Neural progenitor cell (in vitro differentiated cells): ENCODE measurements around the gene FARS2. TPM values are rescaled to one million over a fixed set of nuclear protein-coding genes. Genes with fewer than 3 reads are reported as not detected.

Experiments used
- DNase-seq: peaks from one replicate; pipeline ENCODE4 v3.0.0-alpha.2; 2016; ENCODE audit warnings: low spot score
- H2AFZ ChIP-seq: fragments of 200-600 bp; sonication (generic); replicated peaks from 2 replicates; pipeline ENCODE4 v1.6.1; 2016; ENCODE audit warnings: antibody characterized with exemption
- H3F3A ChIP-seq: fragments of 200-600 bp; sonication (generic); 2 replicates; pipeline ENCODE4 v1.6.1; 2016; ENCODE audit warnings: antibody characterized with exemption, low read depth
- H3K27ac ChIP-seq: fragments of 200-600 bp; sonication (generic); 2 replicates; pipeline ENCODE4 v1.5.1; 2016; ENCODE audit warnings: mild to moderate bottlenecking
- H3K27me3 ChIP-seq: fragments of 200-600 bp; sonication (generic); 2 replicates; pipeline ENCODE4 v1.6.1; 2016; ENCODE audit warnings: mild to moderate bottlenecking, moderate library complexity
- H3K36me3 ChIP-seq: fragments of 200-600 bp; sonication (generic); 2 replicates; pipeline ENCODE4 v1.5.1; 2016
- H3K4me1 ChIP-seq: fragments of 200-600 bp; sonication (generic); 2 replicates; pipeline ENCODE4 v1.6.1; 2016; ENCODE audit warnings: mixed run types
- H3K4me2 ChIP-seq: fragments of 200-600 bp; sonication (generic); 2 replicates; pipeline ENCODE4 v1.6.1; 2016
- H3K4me3 ChIP-seq: fragments of 200-600 bp; sonication (generic); 2 replicates; pipeline ENCODE4 v1.5.1; 2016
- H3K79me2 ChIP-seq: fragments of 200-600 bp; sonication (generic); 2 replicates; pipeline ENCODE4 v1.6.1; 2016; ENCODE audit warnings: low read depth
- H3K9ac ChIP-seq: fragments of 200-600 bp; sonication (generic); 2 replicates; pipeline ENCODE4 v1.6.1; 2016
- H3K9me3 ChIP-seq: fragments of 200-600 bp; sonication (generic); 2 replicates; pipeline ENCODE4 v1.5.1; 2016; ENCODE audit warnings: low read depth
- H4K20me1 ChIP-seq: fragments of 200-600 bp; sonication (generic); 2 replicates; pipeline ENCODE4 v1.6.1; 2016; ENCODE audit warnings: low read depth
- H3K27ac Mint-ChIP-seq: 3 replicates; pipeline ENCODE4 v1.8.0; 2021; ENCODE audit warnings: mixed read lengths
- H3K27me3 Mint-ChIP-seq: 2 replicates; pipeline ENCODE4 v1.8.0; 2022; ENCODE audit warnings: low read depth, mild to moderate bottlenecking, inconsistent platforms, moderate library complexity, mixed read lengths; ENCODE audit not compliant: insufficient read depth
- H3K36me3 Mint-ChIP-seq: 3 replicates; pipeline ENCODE4 v1.8.0; 2021; ENCODE audit warnings: mixed read lengths
- H3K4me1 Mint-ChIP-seq: 3 replicates; pipeline ENCODE4 v1.8.0; 2021; ENCODE audit warnings: mixed read lengths
- H3K4me3 Mint-ChIP-seq: 3 replicates; pipeline ENCODE4 v1.8.0; 2021; ENCODE audit warnings: mild to moderate bottlenecking, moderate library complexity, mixed read lengths
- H3K9me3 Mint-ChIP-seq: 3 replicates; pipeline ENCODE4 v1.8.0; 2020; ENCODE audit warnings: mixed read lengths
- CTCF ChIP-seq: fragments of 200-600 bp; sonication (generic); IDR thresholded peaks from 2 replicates; pipeline ENCODE4 v1.5.1; 2017; ENCODE audit warnings: antibody characterized with exemption, mild to moderate bottlenecking
- EZH2 ChIP-seq: fragments of 200-600 bp; sonication (generic); IDR thresholded peaks from 2 replicates; pipeline ENCODE4 v1.6.1; 2017; ENCODE audit warnings: antibody characterized with exemption, mild to moderate bottlenecking, moderate library complexity
- EZH2phosphoT487 ChIP-seq: fragments of 200-600 bp; sonication (generic); IDR thresholded peaks from 2 replicates; pipeline ENCODE4 v1.6.1; 2017; ENCODE audit warnings: antibody characterized with exemption
- total RNA-seq: library from RNA; depleted of rRNA; stranded (reverse); fragments of >200 nt; gene quantifications from 2 replicates; pipeline ENCODE4 v1.2.3, GENCODE V29; 2015; ENCODE audit warnings: low replicate concordance

FARS2 gene
- total RNA-seq, 1 donor from 2014 or later: 10.8 TPM

- H3K27me3 ChIP-seq: no peaks in the 10 kb centered on the region
- no peaks in the 10 kb centered on the region for H3K36me3 ChIP-seq
- Mint-ChIP-seq H3K4me3 (no peak overlapping the region), H3K4me1 (peaks cover 5% of the 10 kb centered on the region), H3K9me3 (no peaks in the 10 kb centered on the region), H3K27me3 (no peaks in the 10 kb centered on the region), H3K27ac (no peak overlapping the region), H3K36me3 (peaks cover 5% of the 10 kb centered on the region)
- H3K9ac ChIP-seq: no peak overlapping the region
- no peak overlapping the region for H2AFZ ChIP-seq
- no peaks in the 10 kb centered on the region for H3F3A ChIP-seq
- no peaks in the 10 kb centered on the region for H3K4me1 ChIP-seq
- no peaks in the 10 kb centered on the region for H3K79me2 ChIP-seq
- peaks cover 6% of the 10 kb centered on the region for H4K20me1 ChIP-seq
- no peaks in the 10 kb centered on the region for H3K9me3 ChIP-seq
- TF ChIP-seq CTCF (no peak), EZH2 (no peak), EZH2phosphoT487 (no peak)
- no peak overlapping the region for H3K4me3 ChIP-seq
- no peak overlapping the region for H3K27ac ChIP-seq
- H3K4me2 ChIP-seq: no peak overlapping the region
- no peak for DNase-seq
These were observed 46.8 kb downstream of the FARS2 start for GRCh38 chr6:5308066-5308465.

GRCh38 chr6:5314191-5314865, 53.0 kb downstream of the FARS2 start:
- H3K27me3 Mint-ChIP-seq: no peaks in the 10 kb centered on the region
- H3K27ac Mint-ChIP-seq: no peak overlapping the region
- no peaks in the 10 kb centered on the region for H3K9me3 Mint-ChIP-seq
- Histone ChIP-seq H3F3A (no peaks in the 10 kb centered on the region), H3K4me2 (no peak overlapping the region), H2AFZ (no peak overlapping the region), H3K27me3 (no peaks in the 10 kb centered on the region), H3K9ac (no peak overlapping the region), H3K4me1 (peaks cover 5% of the 10 kb centered on the region), H3K9me3 (no peaks in the 10 kb centered on the region), H3K4me3 (no peak overlapping the region), H3K27ac (no peak overlapping the region), H4K20me1 (no peaks in the 10 kb centered on the region), H3K36me3 (no peaks in the 10 kb centered on the region), H3K79me2 (no peaks in the 10 kb centered on the region)
- no peak for TF ChIP-seq CTCF
- TF ChIP-seq EZH2phosphoT487: no peak
- no peak for TF ChIP-seq EZH2
- H3K36me3 Mint-ChIP-seq: no peaks in the 10 kb centered on the region
- no peak for DNase-seq
- peaks cover 11% of the 10 kb centered on the region for H3K4me1 Mint-ChIP-seq
- no peak overlapping the region for H3K4me3 Mint-ChIP-seq

GRCh38 chr6:5315881-5316280, 54.6 kb downstream of the FARS2 start:
- no peaks in the 10 kb centered on the region for H3K27me3 Mint-ChIP-seq
- H3K4me2 ChIP-seq: no peak overlapping the region
- H3K4me3 Mint-ChIP-seq: no peak overlapping the region
- DNase-seq: no peak
- no peak for TF ChIP-seq EZH2phosphoT487
- TF ChIP-seq CTCF: no peak
- no peak for TF ChIP-seq EZH2
- H3K4me3 ChIP-seq: no peak overlapping the region
- peaks cover 10% of the 10 kb centered on the region for H3K4me1 Mint-ChIP-seq
- H3K36me3 ChIP-seq: no peaks in the 10 kb centered on the region
- no peak overlapping the region for H3K9ac ChIP-seq
- H3F3A ChIP-seq: no peaks in the 10 kb centered on the region
- no peak overlapping the region for H2AFZ ChIP-seq
- H3K4me1 ChIP-seq: peaks cover 5% of the 10 kb centered on the region
- H3K27me3 ChIP-seq: no peaks in the 10 kb centered on the region
- no peak overlapping the region for H3K27ac ChIP-seq
- H3K27ac Mint-ChIP-seq: no peak overlapping the region
- H3K36me3 Mint-ChIP-seq: no peaks in the 10 kb centered on the region
- no peaks in the 10 kb centered on the region for H3K9me3 Mint-ChIP-seq
- no peaks in the 10 kb centered on the region for H3K79me2 ChIP-seq
- H3K9me3 ChIP-seq: no peaks in the 10 kb centered on the region
- no peaks in the 10 kb centered on the region for H4K20me1 ChIP-seq
